Iris pigment epithelial cell (primary cell): Measurements from ENCODE around the gene AP5S1.
"Not testable (repeated sequence)": the region's sequence is repeated elsewhere in the genome, so short reads cannot be mapped to it uniquely, and the experiment has no call there.

Experiments
- DNase-seq: peaks from one replicate; pipeline ENCODE4 v3.0.0-alpha.2; 2011; ENCODE audit warnings: low read depth

The AP5S1 gene

DNA sequence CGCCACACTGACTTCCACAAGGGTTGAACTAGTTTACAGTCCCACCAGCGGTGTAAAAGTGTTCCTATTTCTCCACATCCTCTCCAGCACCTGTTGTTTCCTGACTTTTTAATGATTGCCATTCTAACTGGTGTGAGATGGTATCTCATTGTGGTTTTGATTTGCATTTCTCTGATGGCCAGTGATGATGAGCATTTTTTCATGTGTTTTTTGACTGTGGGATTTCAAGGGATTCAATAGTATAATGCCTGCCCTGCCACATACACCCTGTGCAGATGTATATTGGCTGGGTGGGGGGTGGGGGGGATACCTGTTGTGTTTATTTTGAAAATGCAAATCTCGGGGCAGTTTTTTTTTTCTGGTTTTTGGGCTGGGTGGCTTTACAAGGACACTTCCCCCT lies 26.2 kb upstream of the AP5S1 start:
- DNase-seq = not testable (repeated sequence)

DNA sequence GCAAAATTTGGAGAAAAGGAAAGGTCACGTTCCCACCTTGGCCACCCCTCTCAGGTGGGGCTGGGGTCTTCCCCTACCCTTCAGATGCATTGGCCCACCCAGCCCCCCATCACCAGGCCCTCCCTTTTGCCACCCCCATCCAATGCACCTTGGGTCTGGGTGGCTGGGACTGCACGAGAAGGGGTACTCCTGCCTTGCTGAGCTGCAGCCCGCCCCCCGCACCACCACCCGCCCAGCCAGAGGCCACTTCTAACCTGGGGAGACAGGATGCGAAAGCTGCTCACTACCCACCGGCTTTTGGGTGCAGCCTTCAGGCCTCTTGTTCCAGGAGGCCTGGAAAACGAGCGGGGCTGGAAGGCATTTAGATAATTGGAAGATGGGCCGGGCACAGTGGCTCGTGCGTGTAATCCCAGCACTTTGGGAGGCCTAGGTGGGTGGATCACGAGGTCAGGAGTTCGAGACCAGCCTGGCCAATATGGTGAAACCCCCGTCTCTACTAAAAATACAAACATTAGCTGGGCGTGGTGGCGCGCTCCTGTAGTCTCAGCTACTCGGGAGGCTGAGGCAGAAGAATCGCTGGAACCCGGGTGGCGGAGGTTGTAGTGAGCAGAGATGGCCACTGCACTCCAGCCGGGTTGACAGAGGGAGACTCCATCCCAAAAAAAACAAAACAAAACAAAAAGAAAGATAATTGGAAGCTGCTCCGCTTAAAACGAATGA lies 25.5 kb upstream of the AP5S1 start:
- no peak for DNase-seq

DNA sequence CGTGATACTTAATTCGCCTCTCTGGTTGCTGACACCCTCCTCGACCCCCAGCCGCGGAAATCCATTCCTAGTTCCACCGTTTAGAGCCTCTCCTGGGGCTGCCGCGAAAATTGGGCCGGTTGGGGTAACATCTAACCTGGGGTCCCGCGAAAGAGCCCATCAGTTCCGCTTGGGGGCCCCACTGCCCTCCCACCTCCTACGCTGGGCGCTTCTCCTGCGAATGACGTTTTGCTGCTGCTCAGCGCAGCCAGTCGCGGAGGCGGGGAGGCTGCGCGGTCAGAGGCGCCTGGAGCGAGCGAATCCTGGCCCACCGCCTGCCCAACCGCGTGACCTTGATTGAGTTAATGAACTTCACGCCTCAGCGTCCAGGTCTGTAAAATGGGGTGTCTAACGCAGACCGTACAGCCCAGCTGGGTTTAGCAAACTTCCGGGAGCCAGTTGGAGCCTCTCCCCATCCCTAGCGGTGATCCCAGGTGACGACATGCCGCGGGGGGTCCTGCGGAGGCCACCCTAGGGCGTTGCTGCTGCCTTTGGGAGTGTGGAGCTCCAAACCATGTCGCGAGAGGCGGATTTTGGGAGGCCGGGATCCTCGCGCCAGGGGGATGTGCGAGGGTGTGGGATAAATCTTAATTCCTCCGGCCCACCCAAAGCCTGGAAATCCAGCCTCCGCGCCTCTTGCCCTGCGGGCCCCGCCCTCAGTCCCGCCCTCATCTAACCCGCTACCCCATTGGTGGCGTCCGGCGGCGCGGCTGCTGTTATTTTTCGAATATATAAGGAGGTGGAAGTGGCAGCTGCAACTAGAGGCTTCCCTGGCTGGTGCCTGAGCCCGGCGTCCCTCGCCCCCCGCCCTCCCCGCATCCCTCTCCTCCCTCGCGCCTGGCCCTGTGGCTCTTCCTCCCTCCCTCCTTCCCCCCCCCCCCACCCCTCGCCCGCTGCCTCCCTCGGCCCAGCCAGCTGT lies 24.6 kb upstream of the AP5S1 start, which contains the start of gene CDC25B:
Gene CDC25B, plus strand, starts transcription at position 800 of the 958 bp plus-strand sequence. CDS start 222 bp downstream, outside the sequence.
- DNase-seq = peak; percentile 87

DNA sequence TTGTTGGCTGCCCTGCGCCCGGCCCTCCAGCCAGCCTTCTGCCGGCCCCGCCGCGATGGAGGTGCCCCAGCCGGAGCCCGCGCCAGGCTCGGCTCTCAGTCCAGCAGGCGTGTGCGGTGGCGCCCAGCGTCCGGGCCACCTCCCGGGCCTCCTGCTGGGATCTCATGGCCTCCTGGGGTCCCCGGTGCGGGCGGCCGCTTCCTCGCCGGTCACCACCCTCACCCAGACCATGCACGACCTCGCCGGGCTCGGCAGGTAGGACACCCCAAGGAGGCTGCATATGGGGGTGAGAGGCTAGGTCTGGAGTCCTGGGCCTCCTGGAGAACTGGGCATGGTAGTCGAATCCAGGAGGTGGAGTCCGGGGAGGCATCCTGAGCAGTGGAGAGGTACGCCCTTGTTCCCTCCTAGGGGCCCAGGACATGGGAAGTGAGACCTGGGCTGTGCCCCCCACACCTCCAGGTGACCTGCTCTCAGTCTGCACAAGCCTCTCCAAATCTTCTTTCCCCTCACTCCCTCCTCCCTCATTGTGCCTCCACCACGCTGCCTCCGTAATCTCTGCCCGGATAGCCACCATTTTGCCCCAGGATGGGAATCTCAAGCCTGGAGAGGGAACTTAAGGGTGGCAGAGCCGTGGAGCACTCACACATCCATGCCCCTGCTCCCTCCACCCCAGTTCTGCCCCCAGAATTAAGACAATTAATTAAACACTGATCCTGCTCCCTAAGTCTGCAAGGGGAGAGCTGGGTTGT lies 23.7 kb upstream of the AP5S1 start:
- no peak for DNase-seq

DNA sequence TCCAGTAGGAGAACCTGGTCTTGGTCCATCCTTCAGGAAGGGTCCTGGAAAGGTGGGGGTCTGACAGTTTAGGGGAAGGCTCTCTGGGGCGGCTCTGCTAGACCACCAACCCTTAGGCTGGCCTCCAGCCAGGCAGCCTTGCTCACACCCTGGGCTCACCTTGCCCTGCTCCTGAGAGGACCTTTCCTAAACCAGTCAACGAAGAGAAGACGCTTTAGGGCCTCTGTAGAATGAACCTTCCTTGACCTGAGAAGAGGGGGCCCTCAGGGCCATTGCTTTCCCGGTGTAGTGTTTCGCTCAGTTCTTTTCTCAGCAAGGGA lies 23.2 kb upstream of the AP5S1 start:
- DNase-seq = no peak

DNA sequence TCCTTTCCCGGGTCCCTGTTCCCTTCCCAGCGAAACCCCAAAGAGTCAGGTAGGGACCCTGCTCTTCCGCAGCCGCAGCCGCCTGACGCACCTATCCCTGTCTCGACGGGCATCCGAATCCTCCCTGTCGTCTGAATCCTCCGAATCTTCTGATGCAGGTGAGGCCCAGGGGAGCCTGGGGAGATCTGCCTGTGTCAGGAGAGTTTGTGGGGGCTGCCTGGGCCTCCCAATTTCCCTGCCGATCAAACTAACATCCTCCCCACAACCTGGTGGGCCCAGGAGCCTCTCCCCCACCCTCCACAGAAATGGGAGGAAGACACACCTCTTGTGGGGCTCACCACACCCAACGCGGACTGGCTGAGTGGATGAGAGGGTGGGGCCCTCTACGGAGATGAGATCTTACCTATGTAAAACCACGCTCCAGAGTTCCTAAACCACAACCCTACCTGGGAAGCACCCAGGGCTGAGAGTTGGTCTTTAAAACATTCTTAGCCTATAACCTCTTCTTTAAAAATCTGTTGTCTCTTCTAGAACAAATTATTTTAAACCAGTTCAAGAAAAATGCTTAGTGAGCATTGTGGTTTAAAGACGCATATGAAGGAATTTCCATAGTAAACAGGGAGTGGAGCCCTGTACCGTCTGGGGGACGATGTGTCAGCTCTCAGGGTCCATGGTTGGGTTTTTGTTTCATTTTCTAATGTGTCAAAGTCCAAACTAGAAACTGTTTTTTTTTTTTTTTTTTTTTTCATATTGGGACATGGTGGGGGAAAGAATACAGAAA lies 22.6 kb upstream of the AP5S1 start:
- DNase-seq = peak; percentile 63

DNA sequence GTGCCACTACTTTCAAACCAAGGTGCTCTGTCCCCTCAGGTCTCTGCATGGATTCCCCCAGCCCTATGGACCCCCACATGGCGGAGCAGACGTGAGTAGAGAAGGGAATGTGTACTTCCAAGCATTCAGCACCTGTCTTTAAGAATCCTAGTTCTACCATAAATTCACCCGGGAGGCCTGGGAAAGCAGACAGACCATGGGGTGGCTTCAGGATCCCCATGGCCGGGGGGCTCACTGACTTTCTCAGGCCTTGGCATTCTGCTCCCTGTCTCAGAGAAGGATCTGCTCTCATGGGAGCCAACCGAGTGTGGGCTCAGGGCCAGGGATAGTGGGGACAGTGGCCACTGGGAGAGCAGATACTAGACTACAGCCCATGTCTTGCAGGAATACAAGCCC lies 22.0 kb upstream of the AP5S1 start:
- no peak for DNase-seq

DNA sequence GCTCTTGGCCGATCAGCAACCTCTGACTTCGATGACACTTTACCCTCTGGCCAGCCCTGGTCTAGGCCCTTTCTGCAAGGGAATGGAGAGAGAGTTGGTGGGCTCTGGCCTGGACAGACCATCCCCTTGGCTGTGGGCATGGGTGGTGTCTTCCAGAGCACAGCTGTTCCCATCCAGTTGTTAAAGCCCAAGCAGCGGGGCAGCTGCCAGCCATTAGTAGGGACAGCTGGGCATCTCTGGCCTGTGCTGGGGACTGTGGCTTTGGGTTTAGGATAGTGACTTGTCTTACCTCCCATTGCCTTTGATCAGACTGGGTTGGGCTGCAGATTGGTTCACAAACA lies 21.5 kb upstream of the AP5S1 start:
- DNase-seq = no peak

DNA sequence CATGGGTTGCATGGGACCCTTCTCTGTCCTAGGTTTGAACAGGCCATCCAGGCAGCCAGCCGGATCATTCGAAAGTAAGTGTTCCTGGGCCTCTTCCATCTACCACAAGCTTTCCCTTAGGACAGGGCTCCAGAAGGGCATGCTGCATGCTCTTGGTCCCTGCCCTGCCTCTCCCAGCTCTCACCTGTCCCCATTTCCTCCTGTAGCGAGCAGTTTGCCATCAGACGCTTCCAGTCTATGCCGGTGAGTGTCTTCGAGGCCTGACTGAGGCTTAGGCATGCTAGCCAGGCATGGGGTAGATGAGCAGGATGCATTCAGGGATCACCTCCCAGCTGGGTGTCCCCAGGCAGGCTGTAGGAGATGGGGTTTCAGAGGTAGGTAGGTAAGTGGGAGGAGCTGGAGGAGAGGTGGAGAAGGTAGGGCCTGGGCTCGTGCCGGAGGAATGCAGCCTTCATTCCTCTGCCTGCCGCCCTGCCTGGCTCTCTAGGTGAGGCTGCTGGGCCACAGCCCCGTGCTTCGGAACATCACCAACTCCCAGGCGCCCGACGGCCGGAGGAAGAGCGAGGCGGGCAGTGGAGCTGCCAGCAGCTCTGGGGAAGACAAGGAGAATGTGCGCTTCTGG lies 20.0 kb upstream of the AP5S1 start:
- no peak for DNase-seq

DNA sequence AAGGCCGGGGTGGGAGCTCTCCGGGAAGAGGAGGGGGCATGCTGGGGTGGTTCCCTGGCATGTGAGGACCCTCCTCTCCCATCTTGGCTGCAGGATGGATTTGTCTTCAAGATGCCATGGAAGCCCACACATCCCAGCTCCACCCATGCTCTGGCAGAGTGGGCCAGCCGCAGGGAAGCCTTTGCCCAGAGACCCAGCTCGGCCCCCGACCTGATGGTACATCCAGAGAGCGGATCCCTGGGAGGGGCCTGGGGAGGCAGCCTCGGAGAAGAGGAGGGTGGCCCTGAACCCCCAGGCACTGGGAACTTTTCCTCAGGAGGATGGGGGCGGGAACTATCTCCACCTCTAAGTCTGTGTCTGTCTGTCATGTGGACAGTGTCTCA lies 19.5 kb upstream of the AP5S1 start:
- DNase-seq = no peak

DNA sequence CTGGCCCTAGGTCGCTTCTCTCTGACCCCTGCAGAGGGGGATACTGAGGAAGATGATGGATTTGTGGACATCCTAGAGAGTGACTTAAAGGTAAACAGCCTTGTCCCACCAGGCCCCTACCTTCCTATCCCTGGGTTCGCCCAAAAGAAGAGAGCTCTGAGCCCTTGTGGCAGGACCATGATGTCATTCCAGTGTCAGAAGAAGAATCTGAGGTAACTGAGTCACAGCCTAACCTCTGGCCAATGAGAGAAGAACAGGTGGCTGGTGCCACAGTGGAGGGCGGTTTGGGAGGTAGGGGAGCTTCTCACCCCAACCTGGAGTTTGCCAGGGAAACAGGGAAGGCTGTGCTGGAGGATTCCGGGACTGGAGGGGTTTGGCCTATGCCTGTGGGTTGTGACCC lies 19.0 kb upstream of the AP5S1 start:
- DNase-seq = no peak

DNA sequence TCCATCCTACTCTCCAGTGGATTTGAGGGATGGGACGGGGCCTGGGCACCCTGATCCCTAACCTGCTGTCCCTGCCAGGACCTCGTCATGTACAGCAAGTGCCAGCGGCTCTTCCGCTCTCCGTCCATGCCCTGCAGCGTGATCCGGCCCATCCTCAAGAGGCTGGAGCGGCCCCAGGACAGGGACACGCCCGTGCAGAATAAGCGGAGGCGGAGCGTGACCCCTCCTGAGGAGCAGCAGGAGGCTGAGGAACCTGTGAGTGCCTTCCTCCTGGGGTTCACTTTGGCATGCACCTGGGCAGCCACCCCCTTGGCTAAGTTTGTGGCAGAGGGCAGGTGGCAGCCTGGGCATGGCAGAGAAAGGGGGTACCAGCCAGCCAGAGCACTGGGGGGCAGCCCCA lies 18.5 kb upstream of the AP5S1 start:
- DNase-seq = no peak

DNA sequence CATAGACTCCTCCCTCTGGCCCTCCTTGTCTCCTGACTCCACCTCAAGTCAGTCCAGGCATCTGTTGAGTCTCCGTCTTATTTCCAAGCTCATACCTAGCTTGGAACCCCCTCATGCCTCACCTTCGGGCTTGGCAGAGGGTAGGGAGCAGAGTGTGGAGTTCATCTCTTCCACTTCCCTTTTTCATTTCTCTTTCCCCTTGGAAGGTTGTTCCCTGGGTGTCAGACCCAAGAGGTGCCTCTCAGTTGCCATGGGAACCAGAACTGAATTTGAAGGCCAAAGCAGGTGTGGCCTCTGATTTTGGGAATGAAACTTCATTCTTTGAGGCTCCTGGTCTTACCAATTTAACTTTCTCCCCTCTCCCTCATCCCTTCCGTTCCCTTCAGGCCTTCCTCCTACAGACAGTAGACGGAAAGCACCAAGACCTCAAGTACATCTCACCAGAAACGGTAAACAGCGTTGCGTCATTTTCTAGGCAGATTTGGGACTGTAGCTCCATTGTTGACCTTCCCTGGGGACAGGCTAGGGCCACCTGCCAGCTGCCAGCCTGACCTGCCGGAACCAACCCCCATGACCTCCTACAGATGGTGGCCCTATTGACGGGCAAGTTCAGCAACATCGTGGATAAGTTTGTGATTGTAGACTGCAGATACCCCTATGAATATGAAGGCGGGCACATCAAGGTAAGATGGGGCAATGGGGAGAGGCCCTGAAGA lies 17.7 kb upstream of the AP5S1 start:
- no peak for DNase-seq

DNA sequence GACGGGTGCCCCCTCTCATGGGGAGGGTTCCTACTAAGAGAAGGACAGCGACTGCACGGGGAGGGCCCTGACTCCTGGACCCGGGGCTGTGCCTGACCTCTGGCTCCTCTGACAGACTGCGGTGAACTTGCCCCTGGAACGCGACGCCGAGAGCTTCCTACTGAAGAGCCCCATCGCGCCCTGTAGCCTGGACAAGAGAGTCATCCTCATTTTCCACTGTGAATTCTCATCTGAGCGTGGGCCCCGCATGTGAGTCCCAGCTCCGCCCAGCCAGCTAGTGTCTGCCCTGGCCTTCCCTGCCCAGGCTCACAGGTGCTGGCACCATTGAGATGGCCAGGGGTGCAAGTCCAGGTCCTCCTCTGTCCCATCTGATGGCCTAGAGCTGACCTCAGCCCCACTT lies 17.1 kb upstream of the AP5S1 start:
- DNase-seq = no peak

DNA sequence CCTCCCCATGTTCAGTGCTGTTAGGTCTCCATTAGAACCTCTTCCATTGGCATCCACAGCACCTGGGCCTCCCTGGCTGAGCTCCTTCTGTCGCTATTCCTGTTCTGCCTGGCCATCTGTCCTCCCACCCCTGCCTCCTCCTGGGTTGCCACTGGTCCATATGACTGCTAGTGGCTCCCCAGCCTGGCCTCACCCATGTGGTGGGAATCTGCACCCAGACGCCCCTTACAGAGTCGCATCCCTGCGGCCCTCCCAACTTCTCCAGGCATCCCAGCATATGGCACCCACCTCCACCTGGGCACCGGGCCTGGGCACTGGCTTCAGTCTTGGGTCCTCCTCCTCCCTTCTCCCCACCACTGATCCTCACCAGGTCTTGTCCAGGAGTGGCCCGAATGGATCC lies 16.5 kb upstream of the AP5S1 start:
- no peak for DNase-seq

DNA sequence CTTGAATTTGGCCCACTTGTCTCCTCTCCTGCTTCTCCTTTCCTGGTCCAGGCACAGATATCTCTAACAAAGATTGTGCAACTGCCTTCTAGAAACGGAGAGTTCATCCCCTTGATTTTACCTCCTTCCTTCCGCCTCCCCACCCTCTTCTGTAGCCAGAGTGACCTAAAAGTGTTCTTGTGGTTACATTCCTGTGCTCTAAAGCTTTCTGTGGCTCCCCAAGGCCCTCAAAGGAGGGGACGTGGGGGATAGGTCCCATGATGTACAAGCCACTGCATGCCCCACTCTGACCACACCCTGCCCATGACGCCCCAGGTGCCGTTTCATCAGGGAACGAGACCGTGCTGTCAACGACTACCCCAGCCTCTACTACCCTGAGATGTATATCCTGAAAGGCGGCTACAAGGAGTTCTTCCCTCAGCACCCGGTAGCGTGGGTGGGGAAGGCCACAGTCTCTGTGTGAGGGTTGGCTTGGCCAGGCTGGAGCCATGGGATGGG lies 16.0 kb upstream of the AP5S1 start:
- DNase-seq = peak; percentile 39

DNA sequence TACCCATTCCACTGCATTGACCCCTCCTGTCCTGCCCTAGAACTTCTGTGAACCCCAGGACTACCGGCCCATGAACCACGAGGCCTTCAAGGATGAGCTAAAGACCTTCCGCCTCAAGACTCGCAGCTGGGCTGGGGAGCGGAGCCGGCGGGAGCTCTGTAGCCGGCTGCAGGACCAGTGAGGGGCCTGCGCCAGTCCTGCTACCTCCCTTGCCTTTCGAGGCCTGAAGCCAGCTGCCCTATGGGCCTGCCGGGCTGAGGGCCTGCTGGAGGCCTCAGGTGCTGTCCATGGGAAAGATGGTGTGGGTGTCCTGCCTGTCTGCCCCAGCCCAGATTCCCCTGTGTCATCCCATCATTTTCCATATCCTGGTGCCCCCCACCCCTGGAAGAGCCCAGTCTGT lies 15.6 kb upstream of the AP5S1 start:
- no peak for DNase-seq

DNA sequence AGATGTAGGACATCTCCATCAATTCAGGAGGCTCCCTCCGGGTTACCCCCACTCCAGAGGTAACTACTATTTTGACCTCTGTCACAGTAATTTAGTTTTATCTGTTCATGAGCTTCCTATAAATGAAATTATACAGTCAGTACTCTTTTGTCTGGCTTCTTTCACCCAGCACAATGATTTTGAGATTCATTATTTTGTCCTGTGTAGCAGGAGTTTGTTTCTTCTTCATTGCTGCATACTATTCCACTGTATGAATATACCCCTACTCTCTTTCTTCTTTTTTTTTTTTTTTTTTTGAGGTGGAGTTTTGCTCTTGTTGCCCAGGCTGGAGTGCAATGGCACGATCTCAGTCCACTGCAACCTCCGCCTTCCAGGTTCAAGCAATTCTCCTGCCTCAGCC lies 11.8 kb upstream of the AP5S1 start:
- no peak for DNase-seq

DNA sequence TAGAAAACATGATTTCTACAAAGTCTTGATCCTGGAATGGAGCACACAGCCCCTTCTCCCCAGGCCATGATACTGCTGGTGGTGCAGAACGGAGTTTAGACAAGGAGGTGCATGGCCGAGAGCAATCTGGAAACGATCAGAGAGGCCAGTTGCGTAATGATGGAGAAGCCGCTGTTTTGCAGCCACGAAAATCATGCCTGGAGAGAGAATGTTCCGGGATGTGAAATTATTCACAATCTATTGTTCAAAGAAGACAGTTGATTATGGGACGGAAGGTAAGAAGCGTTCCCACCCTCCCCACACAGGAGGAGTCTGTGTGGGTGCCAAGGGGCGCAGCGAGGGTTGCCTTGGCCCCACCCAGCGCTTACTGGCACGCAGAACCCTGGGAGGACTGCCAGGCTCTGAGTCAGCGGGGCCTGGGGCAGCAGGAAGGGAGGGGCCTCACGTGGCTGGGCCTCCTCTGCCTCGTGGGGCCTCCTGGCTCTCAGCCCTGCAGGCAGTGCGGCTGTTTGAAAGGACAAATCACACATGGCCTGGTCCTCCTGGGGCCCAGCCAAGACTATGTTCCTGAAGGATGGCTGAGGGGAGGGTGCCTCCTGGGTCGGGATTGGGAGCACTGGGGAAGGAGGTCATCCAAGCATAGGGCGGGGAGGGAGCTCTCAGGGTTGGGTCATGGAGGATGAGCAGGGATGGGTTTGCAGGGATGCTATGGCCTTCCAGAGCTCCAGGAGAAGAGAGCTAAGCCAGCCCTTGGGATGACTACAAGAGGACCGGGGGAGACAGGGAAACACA lies 8.7 kb upstream of the AP5S1 start:
- DNase-seq = peak; percentile 97

DNA sequence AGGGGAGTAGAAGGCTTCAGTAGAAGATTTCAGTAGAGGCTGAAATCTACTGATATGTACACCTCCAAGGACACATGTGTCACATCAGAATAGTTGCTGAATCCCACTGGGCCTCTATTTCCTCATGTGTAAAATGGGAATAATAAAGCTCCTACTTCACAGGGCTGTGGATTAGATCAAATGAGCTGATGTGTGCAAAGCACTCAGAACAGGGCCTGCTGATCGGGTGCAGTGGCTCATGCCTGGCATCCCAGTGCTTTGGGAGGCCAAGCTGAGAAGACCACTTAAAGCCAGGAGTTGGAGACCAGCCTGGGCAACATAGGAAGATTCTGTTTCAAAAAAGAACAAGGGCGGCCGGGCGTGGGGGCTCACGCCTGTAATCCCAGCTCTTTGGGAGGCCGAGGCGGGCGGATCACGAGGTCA lies 8.1 kb upstream of the AP5S1 start:
- DNase-seq = no peak
